Hematopoietic multipotent progenitor cell treated with erythropoietin and hydrocortisone succinate and interleukin-3 and kit ligand, for 17 days (in vitro differentiated cells): ENCODE measurements around the gene YTHDC2.
A peak's percentile ranks its signal among the peaks of the same experiment; 100 is the strongest.

Experiments
- DNase-seq: peaks from one replicate; pipeline ENCODE4 v3.0.0-alpha.2; 2015; ENCODE audit warnings: low spot score

Gene YTHDC2

GRCh38 chr5:113513384-113514288 lies at the start of gene YTHDC2:
Gene YTHDC2, plus strand, starts transcription at chr5:113513694. Its CDS starts 202 bp downstream, at chr5:113513896.
- DNase-seq, result peak; percentile 84

GRCh38 chr5:113474100-113474728 lies 39.3 kb upstream of the YTHDC2 start:
- DNase-seq, result no peak

- DNase-seq, result no peak
These were observed 34.8 kb upstream of the YTHDC2 start for GRCh38 chr5:113478691-113479090.

GRCh38 chr5:113480243-113480642 lies 33.3 kb upstream of the YTHDC2 start:
- DNase-seq, result peak; percentile 8

GRCh38 chr5:113487416-113487780 lies 26.1 kb upstream of the YTHDC2 start:
- DNase-seq, result no peak

- DNase-seq, result no peak
These were observed 25.5 kb upstream of the YTHDC2 start, which contains the start of gene MCC for GRCh38 chr5:113487781-113488644. Gene MCC, minus strand, starts transcription at chr5:113488453.

- DNase-seq, result no peak
These were observed 24.8 kb upstream of the YTHDC2 start for GRCh38 chr5:113488645-113489184.

GRCh38 chr5:113489299-113489698 lies 24.2 kb upstream of the YTHDC2 start:
- DNase-seq, result no peak

- no peak for DNase-seq
These were observed 23.2 kb upstream of the YTHDC2 start for GRCh38 chr5:113490317-113490716.

GRCh38 chr5:113491022-113491421 lies 22.5 kb upstream of the YTHDC2 start:
- no peak for DNase-seq

GRCh38 chr5:113493446-113493845 lies 20.0 kb upstream of the YTHDC2 start:
- no peak for DNase-seq

- DNase-seq, result no peak
These were observed 18.1 kb upstream of the YTHDC2 start for GRCh38 chr5:113495422-113495841.

GRCh38 chr5:113502073-113502472 lies 11.4 kb upstream of the YTHDC2 start:
- DNase-seq, result no peak

GRCh38 chr5:113503146-113503545 lies 10.3 kb upstream of the YTHDC2 start:
- DNase-seq, result no peak

GRCh38 chr5:113505181-113505580 lies 8.3 kb upstream of the YTHDC2 start:
- DNase-seq, result no peak

- DNase-seq, result no peak
These were observed 5.9 kb upstream of the YTHDC2 start for GRCh38 chr5:113507601-113508000.

GRCh38 chr5:113508756-113509155 lies 4.7 kb upstream of the YTHDC2 start:
- DNase-seq, result no peak

- DNase-seq, result no peak
These were observed 2.5 kb upstream of the YTHDC2 start for GRCh38 chr5:113510836-113511451.

- no peak for DNase-seq
These were observed 1.2 kb upstream of the YTHDC2 start for GRCh38 chr5:113512341-113512740.

- DNase-seq, result peak; percentile 41
These were observed 768 bp downstream of the YTHDC2 start for GRCh38 chr5:113514289-113514635.

GRCh38 chr5:113518884-113519283 lies 5.4 kb downstream of the YTHDC2 start:
- DNase-seq, result no peak

- no peak for DNase-seq
These were observed 5.9 kb downstream of the YTHDC2 start for GRCh38 chr5:113519412-113519811.
